Measurements from ENCODE around the gene GPR39.

The GPR39 gene

GRCh38 chr2:132654968-132655367, 238.4 kb downstream of the GPR39 start:
- Histone ChIP-seq H3K4me1 (ENCODE audit: low read length) (no peaks in the 10 kb centered on the region), H3F3A (ENCODE audit: insufficient read depth, low read length) (no peaks in the 10 kb centered on the region), H3K27me3 (replicated peaks; ENCODE audit: insufficient read depth, low read length) (no peaks in the 10 kb centered on the region), H3K27ac (ENCODE audit: low read length) (no peak overlapping the region), H4K20me1 (ENCODE audit: insufficient read depth, low read length) (no peaks in the 10 kb centered on the region), H3K9me2 (replicated peaks; ENCODE audit: insufficient read depth, low read length) (no peaks in the 10 kb centered on the region), H2AFZ (ENCODE audit: low read length) (no peak overlapping the region), H3K36me3 (replicated peaks; ENCODE audit: insufficient read depth, low read length) (no peaks in the 10 kb centered on the region), H3K4me2 (ENCODE audit: low read depth, low read length) (no peak overlapping the region), H3K4me3 (ENCODE audit: low read length) (no peak overlapping the region), H3K9ac (ENCODE audit: low read length) (no peak overlapping the region), H3K79me2 (ENCODE audit: low read length) (no peaks in the 10 kb centered on the region), H3K9me3 (replicated peaks; ENCODE audit: insufficient read depth, low read length) (no peaks in the 10 kb centered on the region)
- TF ChIP-seq CTCF (IDR thresholded peaks at IDR 0.05; ENCODE audit: low read length) (no peak), EZH2phosphoT487 (IDR thresholded peaks at IDR 0.05; ENCODE audit: low read length) (no peak), EZH2 (optimal IDR thresholded peaks at IDR 0.05; ENCODE audit: low read depth, low read length) (no peak)
- no peak for DNase-seq

DNA sequence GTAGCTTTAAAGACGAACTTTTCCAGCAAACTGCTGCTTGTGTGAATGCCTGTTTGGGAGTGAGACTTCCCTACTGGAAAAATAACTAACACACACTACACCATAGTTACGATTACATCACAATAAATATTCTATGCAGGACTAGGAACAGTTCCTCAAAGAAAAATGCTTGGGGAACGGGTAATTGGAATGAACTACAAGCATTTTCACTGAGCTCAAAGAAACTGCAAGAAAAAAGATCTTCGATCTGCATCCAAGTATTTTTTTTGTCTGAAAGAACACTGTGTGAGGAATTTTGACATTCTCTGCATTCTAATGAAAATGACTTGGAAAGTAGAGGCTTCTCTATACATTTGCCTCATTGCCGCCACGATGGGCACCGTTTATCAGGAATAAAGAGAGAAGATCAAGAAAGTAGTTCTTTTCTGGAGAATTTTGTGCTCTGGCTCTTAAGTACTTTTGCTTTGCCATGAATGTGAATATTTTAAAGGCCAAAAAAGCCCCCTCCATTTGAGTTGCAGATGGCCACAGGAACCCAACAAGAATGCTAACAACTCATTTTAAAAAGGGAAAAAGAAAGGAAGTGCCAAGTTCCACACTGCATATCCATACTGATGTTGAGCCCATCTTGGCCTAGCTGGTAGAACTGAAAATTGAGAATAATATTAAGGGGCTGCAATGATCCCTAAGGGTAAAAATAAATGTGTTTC, 239.8 kb downstream of the GPR39 start:
- Histone ChIP-seq H3K4me3 (ENCODE audit: low read length) (no peak overlapping the region), H3K36me3 (replicated peaks; ENCODE audit: insufficient read depth, low read length) (no peaks in the 10 kb centered on the region), H3K9ac (ENCODE audit: low read length) (no peak overlapping the region), H3K4me2 (ENCODE audit: low read depth, low read length) (no peak overlapping the region), H3K9me3 (replicated peaks; ENCODE audit: insufficient read depth, low read length) (no peaks in the 10 kb centered on the region), H3F3A (ENCODE audit: insufficient read depth, low read length) (no peaks in the 10 kb centered on the region), H4K20me1 (ENCODE audit: insufficient read depth, low read length) (no peaks in the 10 kb centered on the region), H2AFZ (ENCODE audit: low read length) (no peak overlapping the region), H3K4me1 (ENCODE audit: low read length) (no peaks in the 10 kb centered on the region), H3K27ac (ENCODE audit: low read length) (no peak overlapping the region), H3K27me3 (replicated peaks; ENCODE audit: insufficient read depth, low read length) (no peaks in the 10 kb centered on the region), H3K79me2 (ENCODE audit: low read length) (no peaks in the 10 kb centered on the region), H3K9me2 (replicated peaks; ENCODE audit: insufficient read depth, low read length) (no peaks in the 10 kb centered on the region)
- TF ChIP-seq EZH2 (optimal IDR thresholded peaks at IDR 0.05; ENCODE audit: low read depth, low read length) (no peak), CTCF (IDR thresholded peaks at IDR 0.05; ENCODE audit: low read length) (no peak), EZH2phosphoT487 (IDR thresholded peaks at IDR 0.05; ENCODE audit: low read length) (no peak)
- no peak for DNase-seq

GRCh38 chr2:132659331-132659730, 242.7 kb downstream of the GPR39 start:
- Histone ChIP-seq H3K27me3 (replicated peaks; ENCODE audit: insufficient read depth, low read length) (no peaks in the 10 kb centered on the region), H3K79me2 (ENCODE audit: low read length) (no peaks in the 10 kb centered on the region), H3K9ac (ENCODE audit: low read length) (no peak overlapping the region), H3K4me1 (ENCODE audit: low read length) (0 out of 2 replicates have a peak, but pooled peaks cover 3% of the 10 kb centered on the region), H3K27ac (ENCODE audit: low read length) (no peak overlapping the region), H3K36me3 (replicated peaks; ENCODE audit: insufficient read depth, low read length) (no peaks in the 10 kb centered on the region), H3K4me2 (ENCODE audit: low read depth, low read length) (no peak overlapping the region), H3K9me2 (replicated peaks; ENCODE audit: insufficient read depth, low read length) (no peaks in the 10 kb centered on the region), H3K4me3 (ENCODE audit: low read length) (no peak overlapping the region), H3F3A (ENCODE audit: insufficient read depth, low read length) (no peaks in the 10 kb centered on the region), H2AFZ (ENCODE audit: low read length) (no peak overlapping the region), H3K9me3 (replicated peaks; ENCODE audit: insufficient read depth, low read length) (no peaks in the 10 kb centered on the region), H4K20me1 (ENCODE audit: insufficient read depth, low read length) (no peaks in the 10 kb centered on the region)
- no peak for TF ChIP-seq CTCF (IDR thresholded peaks at IDR 0.05; ENCODE audit: low read length)
- TF ChIP-seq EZH2 (optimal IDR thresholded peaks at IDR 0.05; ENCODE audit: low read depth, low read length): no peak
- TF ChIP-seq EZH2phosphoT487 (IDR thresholded peaks at IDR 0.05; ENCODE audit: low read length): no peak
- no peak for DNase-seq
